Measurements from ENCODE around the gene RAB43.

The RAB43 gene

GRCh38 chr3:129057249-129057648 lies 64.4 kb downstream of the RAB43 start:
- no peak overlapping the region for H3K4me3 ChIP-seq (ENCODE audit: low read depth, low read length)
- no peak overlapping the region for H3K9ac ChIP-seq (ENCODE audit: low read length)
- no peaks in the 10 kb centered on the region for H3K9me3 ChIP-seq (ENCODE audit: control insufficient read depth, insufficient read depth, low read depth, low read length)
- no peaks in the 10 kb centered on the region for H3K36me3 ChIP-seq (ENCODE audit: control insufficient read depth, insufficient read depth, low read length)
- no peaks in the 10 kb centered on the region for H3K27me3 ChIP-seq (ENCODE audit: control insufficient read depth, insufficient read depth, low read length)
- H3K27ac ChIP-seq (ENCODE audit: low read depth, low read length) = no peak overlapping the region
- 0 out of 2 replicates have a peak, but pooled peaks cover 2% of the 10 kb centered on the region for H3K4me1 ChIP-seq (ENCODE audit: control insufficient read depth, insufficient read depth, low read length)

- Histone ChIP-seq H3K9me3 (ENCODE audit: control insufficient read depth, insufficient read depth, low read depth, low read length) (no peaks in the 10 kb centered on the region), H3K36me3 (ENCODE audit: control insufficient read depth, insufficient read depth, low read length) (no peaks in the 10 kb centered on the region), H3K27me3 (ENCODE audit: control insufficient read depth, insufficient read depth, low read length) (no peaks in the 10 kb centered on the region), H3K27ac (ENCODE audit: low read depth, low read length) (no peak overlapping the region), H3K9ac (ENCODE audit: low read length) (no peak overlapping the region), H3K4me1 (ENCODE audit: control insufficient read depth, insufficient read depth, low read length) (0 out of 2 replicates have a peak, but pooled peaks cover 2% of the 10 kb centered on the region), H3K4me3 (ENCODE audit: low read depth, low read length) (no peak overlapping the region)
Measured at GRCh38 chr3:129056451-129057173, 65.0 kb downstream of the RAB43 start.

GRCh38 chr3:129054605-129055104 lies 66.9 kb downstream of the RAB43 start:
- 0 out of 2 replicates have a peak, but pooled peaks cover 2% of the 10 kb centered on the region for H3K4me1 ChIP-seq (ENCODE audit: control insufficient read depth, insufficient read depth, low read length)
- H3K27ac ChIP-seq (ENCODE audit: low read depth, low read length) = no peak overlapping the region
- H3K9ac ChIP-seq (ENCODE audit: low read length) = no peak overlapping the region
- no peaks in the 10 kb centered on the region for H3K36me3 ChIP-seq (ENCODE audit: control insufficient read depth, insufficient read depth, low read length)
- no peak overlapping the region for H3K4me3 ChIP-seq (ENCODE audit: low read depth, low read length)
- no peaks in the 10 kb centered on the region for H3K27me3 ChIP-seq (ENCODE audit: control insufficient read depth, insufficient read depth, low read length)
- H3K9me3 ChIP-seq (ENCODE audit: control insufficient read depth, insufficient read depth, low read depth, low read length) = no peaks in the 10 kb centered on the region

GRCh38 chr3:129052675-129053074 lies 68.9 kb downstream of the RAB43 start:
- H3K9ac ChIP-seq (ENCODE audit: low read length) = no peak overlapping the region
- no peak overlapping the region for H3K27ac ChIP-seq (ENCODE audit: low read depth, low read length)

GRCh38 chr3:129051871-129052340 lies 69.7 kb downstream of the RAB43 start:
- Histone ChIP-seq H3K27me3 (ENCODE audit: control insufficient read depth, insufficient read depth, low read length) (peaks cover 7% of the 10 kb centered on the region; the same call in 1 of the 2 replicates), H3K9ac (ENCODE audit: low read length) (no peak overlapping the region), H3K4me3 (ENCODE audit: low read depth, low read length) (no peak overlapping the region), H3K27ac (ENCODE audit: low read depth, low read length) (no peak overlapping the region), H3K9me3 (ENCODE audit: control insufficient read depth, insufficient read depth, low read depth, low read length) (peaks cover 4% of the 10 kb centered on the region), H3K4me1 (ENCODE audit: control insufficient read depth, insufficient read depth, low read length) (0 out of 2 replicates have a peak, but pooled peaks cover 2% of the 10 kb centered on the region), H3K36me3 (ENCODE audit: control insufficient read depth, insufficient read depth, low read length) (no peaks in the 10 kb centered on the region)

More at GRCh38 chr3:129052675-129053074, 68.9 kb downstream of the RAB43 start:
- Histone ChIP-seq H3K4me1 (ENCODE audit: control insufficient read depth, insufficient read depth, low read length) (0 out of 2 replicates have a peak, but pooled peaks cover 2% of the 10 kb centered on the region), H3K27me3 (ENCODE audit: control insufficient read depth, insufficient read depth, low read length) (no peaks in the 10 kb centered on the region), H3K36me3 (ENCODE audit: control insufficient read depth, insufficient read depth, low read length) (no peaks in the 10 kb centered on the region), H3K4me3 (ENCODE audit: low read depth, low read length) (no peak overlapping the region), H3K9me3 (ENCODE audit: control insufficient read depth, insufficient read depth, low read depth, low read length) (peaks cover 4% of the 10 kb centered on the region)

GRCh38 chr3:129050556-129051295 lies 70.9 kb downstream of the RAB43 start:
- peaks cover 4% of the 10 kb centered on the region for H3K9me3 ChIP-seq (ENCODE audit: control insufficient read depth, insufficient read depth, low read depth, low read length)
- no peak overlapping the region for H3K27ac ChIP-seq (ENCODE audit: low read depth, low read length)
- H3K27me3 ChIP-seq (ENCODE audit: control insufficient read depth, insufficient read depth, low read length) = peaks cover 17% of the 10 kb centered on the region; the same call in 1 of the 2 replicates
- H3K9ac ChIP-seq (ENCODE audit: low read length) = no peak overlapping the region
- H3K4me3 ChIP-seq (ENCODE audit: low read depth, low read length) = no peak overlapping the region
- H3K36me3 ChIP-seq (ENCODE audit: control insufficient read depth, insufficient read depth, low read length) = no peaks in the 10 kb centered on the region
- H3K4me1 ChIP-seq (ENCODE audit: control insufficient read depth, insufficient read depth, low read length) = 0 out of 2 replicates have a peak, but pooled peaks cover 2% of the 10 kb centered on the region

- H3K36me3 ChIP-seq (ENCODE audit: control insufficient read depth, insufficient read depth, low read length) = no peaks in the 10 kb centered on the region
- no peak overlapping the region for H3K27ac ChIP-seq (ENCODE audit: low read depth, low read length)
- H3K4me3 ChIP-seq (ENCODE audit: low read depth, low read length) = no peak overlapping the region
- no peaks in the 10 kb centered on the region for H3K4me1 ChIP-seq (ENCODE audit: control insufficient read depth, insufficient read depth, low read length)
- peaks cover 4% of the 10 kb centered on the region for H3K9me3 ChIP-seq (ENCODE audit: control insufficient read depth, insufficient read depth, low read depth, low read length)
- peaks cover 17% of the 10 kb centered on the region; the same call in 1 of the 2 replicates for H3K27me3 ChIP-seq (ENCODE audit: control insufficient read depth, insufficient read depth, low read length)
- H3K9ac ChIP-seq (ENCODE audit: low read length) = no peak overlapping the region
Measured at GRCh38 chr3:129047553-129047839, 74.1 kb downstream of the RAB43 start.

GRCh38 chr3:129046732-129047552 lies 74.7 kb downstream of the RAB43 start:
- peaks cover 4% of the 10 kb centered on the region for H3K9me3 ChIP-seq (ENCODE audit: control insufficient read depth, insufficient read depth, low read depth, low read length)
- H3K9ac ChIP-seq (ENCODE audit: low read length) = no peak overlapping the region
- H3K36me3 ChIP-seq (ENCODE audit: control insufficient read depth, insufficient read depth, low read length) = no peaks in the 10 kb centered on the region
- H3K4me1 ChIP-seq (ENCODE audit: control insufficient read depth, insufficient read depth, low read length) = no peaks in the 10 kb centered on the region
- H3K27ac ChIP-seq (ENCODE audit: low read depth, low read length) = no peak overlapping the region
- no peak overlapping the region for H3K4me3 ChIP-seq (ENCODE audit: low read depth, low read length)
- H3K27me3 ChIP-seq (ENCODE audit: control insufficient read depth, insufficient read depth, low read length) = peaks cover 17% of the 10 kb centered on the region; the same call in 1 of the 2 replicates

GRCh38 chr3:129046037-129046731 lies 75.4 kb downstream of the RAB43 start:
- Histone ChIP-seq H3K4me1 (ENCODE audit: control insufficient read depth, insufficient read depth, low read length) (no peaks in the 10 kb centered on the region), H3K36me3 (ENCODE audit: control insufficient read depth, insufficient read depth, low read length) (no peaks in the 10 kb centered on the region), H3K27ac (ENCODE audit: low read depth, low read length) (no peak overlapping the region), H3K27me3 (ENCODE audit: control insufficient read depth, insufficient read depth, low read length) (peaks cover 17% of the 10 kb centered on the region; the same call in 1 of the 2 replicates), H3K9me3 (ENCODE audit: control insufficient read depth, insufficient read depth, low read depth, low read length) (peaks cover 4% of the 10 kb centered on the region), H3K9ac (ENCODE audit: low read length) (no peak overlapping the region), H3K4me3 (ENCODE audit: low read depth, low read length) (peak overlapping the region; percentile 41; the same call in 1 of the 2 replicates)

GRCh38 chr3:129045675-129046036 lies 75.9 kb downstream of the RAB43 start:
- no peaks in the 10 kb centered on the region; the same call in 1 of the 2 replicates for H3K4me1 ChIP-seq (ENCODE audit: control insufficient read depth, insufficient read depth, low read length)
- H3K36me3 ChIP-seq (ENCODE audit: control insufficient read depth, insufficient read depth, low read length) = no peaks in the 10 kb centered on the region
- H3K27ac ChIP-seq (ENCODE audit: low read depth, low read length) = no peak overlapping the region
- peaks cover 4% of the 10 kb centered on the region for H3K9me3 ChIP-seq (ENCODE audit: control insufficient read depth, insufficient read depth, low read depth, low read length)
- no peak overlapping the region for H3K9ac ChIP-seq (ENCODE audit: low read length)
- H3K4me3 ChIP-seq (ENCODE audit: low read depth, low read length) = peak overlapping the region; percentile 41; the same call in 1 of the 2 replicates
- H3K27me3 ChIP-seq (ENCODE audit: control insufficient read depth, insufficient read depth, low read length) = peaks cover 17% of the 10 kb centered on the region; the same call in 1 of the 2 replicates

Data from HUES6 (cell line).